ENCODE results near the gene CTXN2. TPM values are rescaled to one million over a fixed set of nuclear protein-coding genes. Genes with fewer than 3 reads are reported as not detected.

CTXN2 gene
- total RNA-seq, 1 experiment from 2014 or later: 0.07 TPM

GRCh38 chr15:48190932-48191573, 412 bp upstream of the CTXN2 start (continued):
- TF ChIP-seq ZNF396 (CRISPR knock-in tag; IDR thresholded peaks at IDR 0.05; ENCODE audit: borderline replicate concordance) (no peak), ETV6 (CRISPR knock-in tag; IDR thresholded peaks at IDR 0.05) (peak; percentile 89), FOXK1 (CRISPR knock-in tag; IDR thresholded peaks at IDR 0.05) (peak; percentile 92), MYBL2 (CRISPR knock-in tag; IDR thresholded peaks at IDR 0.05) (peak; percentile 75), ZNF232 (CRISPR knock-in tag; IDR thresholded peaks at IDR 0.05) (peak; percentile 87; the same call in 1 of the 2 replicates), FOXP4 (CRISPR knock-in tag; IDR thresholded peaks at IDR 0.05) (peak; percentile 97), SP1 (CRISPR knock-in tag; conservative IDR thresholded peaks at IDR 0.05) (0 out of 2 replicates have a peak, but pooled peaks have one; percentile 34), CREB1 (CRISPR knock-in tag; IDR thresholded peaks at IDR 0.05) (no peak), SMAD3 (CRISPR knock-in tag; IDR thresholded peaks at IDR 0.05; ENCODE audit: borderline replicate concordance) (peak; percentile 94), TP53 (CRISPR knock-in tag; IDR thresholded peaks at IDR 0.05) (0 out of 2 replicates have a peak, but pooled peaks have one; percentile 70), SOX15 (CRISPR knock-in tag; IDR thresholded peaks at IDR 0.05) (no peak), ZBTB43 (CRISPR knock-in tag; IDR thresholded peaks at IDR 0.05) (peak; percentile 55; the same call in 1 of the 2 replicates), CREM (CRISPR knock-in tag; IDR thresholded peaks at IDR 0.05) (peak; percentile 57), ZSCAN18 (CRISPR knock-in tag; IDR thresholded peaks at IDR 0.05) (0 out of 2 replicates have a peak, but pooled peaks have one; percentile 57), ARID4B (CRISPR knock-in tag; IDR thresholded peaks at IDR 0.05; ENCODE audit: borderline replicate concordance) (peak; percentile 97), CDX4 (CRISPR knock-in tag; IDR thresholded peaks at IDR 0.05; ENCODE audit: borderline replicate concordance) (no peak)

- Mint-ChIP-seq H3K36me3 (no peaks in the 10 kb centered on the region), H3K4me1 (peaks cover 12% of the 10 kb centered on the region), H3K9me3 (no peaks in the 10 kb centered on the region), H3K27ac (no peak overlapping the region), H3K4me3 (no peak overlapping the region), H3K27me3 (ENCODE audit: low read depth) (no peaks in the 10 kb centered on the region)
- TF ChIP-seq STAT6 (CRISPR knock-in tag; conservative IDR thresholded peaks at IDR 0.05; ENCODE audit: low read depth): no peak
- no peak for TF ChIP-seq FOXJ3 (CRISPR knock-in tag; IDR thresholded peaks at IDR 0.05; ENCODE audit: borderline replicate concordance)
- TF ChIP-seq FOXP4 (CRISPR knock-in tag; IDR thresholded peaks at IDR 0.05): no peak
- no peak for TF ChIP-seq KAT7 (CRISPR knock-in tag; IDR thresholded peaks at IDR 0.05; ENCODE audit: borderline replicate concordance)
- no peak for TF ChIP-seq IRF2 (CRISPR knock-in tag; IDR thresholded peaks at IDR 0.05; ENCODE audit: borderline replicate concordance, low read depth)
- no peak for TF ChIP-seq SMAD3 (CRISPR knock-in tag; IDR thresholded peaks at IDR 0.05; ENCODE audit: borderline replicate concordance)
- ChIA-PET CTCF (interaction anchor here (1.3 kb wide), 1 partner anchor 89 kb away, joined by 4 read pairs; no protein-coding TSS in a partner anchor), POLR2A (no interaction called here)
- ATAC-seq (peak; percentile 57), DNase-seq (ENCODE audit: low spot score) (no peak)
These were observed 10.6 kb downstream of the CTXN2 start for GRCh38 chr15:48202068-48202467.
